Body of pancreas (tissue), 4 donors: Measurements from ENCODE around the gene CHEK1. TPM values are rescaled to one million over a fixed set of nuclear protein-coding genes. Genes with fewer than 3 reads are reported as not detected.

Experiments used
- ATAC-seq: fragments of 150-250 bp; one replicate; pipeline ENCODE4 v1.9.1; 2016
- DNase-seq, 4 donors: peaks; one replicate each; pipeline ENCODE4 v3.0.0-alpha.2; 2019
- H3K27ac ChIP-seq, 4 donors: fragments of 200-600 bp; sonication (generic); 1 replicate in 3 of 4; 2 replicates in 1 of 4; pipeline versions ENCODE4 v1.5.1 to v1.6.1; 2016 to 2019; ENCODE audit warnings: mild to moderate bottlenecking in 1 of 4, mixed read lengths in 1 of 4, moderate library complexity in 1 of 4
- H3K27me3 ChIP-seq, 2 donors: fragments of 200-600 bp; sonication (generic); one replicate each; pipeline ENCODE4 v1.6.0; 2016; ENCODE audit warnings: mild to moderate bottlenecking in 1 of 2
- H3K36me3 ChIP-seq, 2 donors: fragments of 200-600 bp; sonication (generic); replicated peaks in 1 of 2; 2 replicates each; pipeline ENCODE4 v1.5.1; 2016; ENCODE audit warnings: low read depth in 2 of 2; ENCODE audit not compliant: insufficient read depth in 1 of 2
- H3K4me1 ChIP-seq: fragments of 200-600 bp; sonication (generic); one replicate; pipeline ENCODE4 v1.6.0; 2016
- H3K4me3 ChIP-seq, 2 donors: fragments of 200-600 bp; sonication (generic); 1 replicate in 1 of 2; 2 replicates in 1 of 2; pipeline ENCODE4 v1.5.1; 2016 to 2019
- H3K9me3 ChIP-seq, 3 donors: fragments of 200-600 bp; sonication (generic); 1 replicate in 2 of 3; 2 replicates in 1 of 3; pipeline ENCODE4 v1.5.1; 2016
- CTCF ChIP-seq, 7 experiments: fragments of 450-650 bp in 4 of 7; fragments of 200-600 bp in 3 of 7; sonication (generic) in 3 of 7; IDR thresholded peaks; one replicate each; pipeline ENCODE4 v1.5.1; 2016 to 2019; ENCODE audit warnings: antibody characterized with exemption in 7 of 7
- POLR2A ChIP-seq, 3 donors: fragments of 450-650 bp; IDR thresholded peaks; one replicate each; pipeline ENCODE4 v1.6.1; 2016; ENCODE audit warnings: antibody characterized with exemption in 3 of 3, mild to moderate bottlenecking in 2 of 3
- WGBS, 2 donors: methylation state at CpG; one replicate each; pipeline ENCODE4 v1.1.5; 2017; 5-methylcytosine and 5-hydroxymethylcytosine counted together
- intact Hi-C: fragments of 100-400 bp; cut with DNase I; formaldehyde crosslinking; loops from one replicate; pipeline ENCODE4 v1.15.1; 2023
- total RNA-seq, 2 donors: library from RNA; depleted of rRNA; stranded (reverse); fragments of >200 nt; gene quantifications; one replicate each; pipeline ENCODE4 v1.1.0, GENCODE V29; 2016

CHEK1 gene
- total RNA-seq, 2 donors from 2014 or later: 0.33 to 1.8 TPM

GRCh38 chr11:125585487-125585886, 39.5 kb upstream of the CHEK1 start:
- intact Hi-C loops: no loop called here
- 95 to 100% methylated on average over 1 of the region's 1 CpG for WGBS, 2 donors
- Histone ChIP-seq H3K4me3 (no peak overlapping the region), H3K4me1 (no peaks in the 10 kb centered on the region), H3K27ac (no peak overlapping the region), H3K9me3 (no peaks in the 10 kb centered on the region), H3K36me3 (peaks cover 15 to 22% of the 10 kb centered on the region in 2 donors), H3K27me3 (no peaks in the 10 kb centered on the region)
- TF ChIP-seq POLR2A (IDR thresholded peaks at IDR 0.05) (no peak), CTCF (IDR thresholded peaks at IDR 0.05) (no peak)
- no peak for DNase-seq
- ATAC-seq: no peak

GRCh38 chr11:125586623-125587022, 38.3 kb upstream of the CHEK1 start:
- Histone ChIP-seq H3K27ac (no peak overlapping the region), H3K4me3 (no peak overlapping the region), H3K9me3 (no peaks in the 10 kb centered on the region), H3K36me3 (peaks cover 10 to 16% of the 10 kb centered on the region in 2 donors), H3K27me3 (no peaks in the 10 kb centered on the region), H3K4me1 (peaks cover 7% of the 10 kb centered on the region)
- no peak for DNase-seq
- TF ChIP-seq POLR2A (IDR thresholded peaks at IDR 0.05): no peak
- TF ChIP-seq CTCF (IDR thresholded peaks at IDR 0.05): no peak
- ATAC-seq: no peak
- 73 to 87% methylated on average over 3 of the region's 3 CpGs for WGBS, 2 donors
- intact Hi-C loops: no loop called here

- no peaks in the 10 kb centered on the region for H3K27me3 ChIP-seq
- H3K4me1 ChIP-seq: peaks cover 8% of the 10 kb centered on the region
- no peaks in the 10 kb centered on the region for H3K9me3 ChIP-seq
- no peak overlapping the region for H3K4me3 ChIP-seq
- H3K27ac ChIP-seq: no peak overlapping the region
- WGBS, 2 donors: 92 to 96% methylated on average over 1 of the region's 1 CpG
- ATAC-seq (no peak), DNase-seq (no peak)
- peaks cover 9 to 11% of the 10 kb centered on the region in 2 donors for H3K36me3 ChIP-seq
- TF ChIP-seq POLR2A (IDR thresholded peaks at IDR 0.05): no peak
- no peak for TF ChIP-seq CTCF (IDR thresholded peaks at IDR 0.05)
- intact Hi-C loops: no loop called here
These were observed 37.5 kb upstream of the CHEK1 start for GRCh38 chr11:125587480-125587879.

- intact Hi-C loops: no loop called here
- H3K4me3 ChIP-seq: no peak overlapping the region
- H3K27ac ChIP-seq: no peak overlapping the region
- no peak for ATAC-seq
- no peaks in the 10 kb centered on the region for H3K27me3 ChIP-seq
- peaks cover 2 to 4% of the 10 kb centered on the region in 2 donors for H3K36me3 ChIP-seq
- TF ChIP-seq POLR2A (IDR thresholded peaks at IDR 0.05) (no peak), CTCF (IDR thresholded peaks at IDR 0.05) (no peak)
- H3K4me1 ChIP-seq: peaks cover 11% of the 10 kb centered on the region
- DNase-seq: no peak
- H3K9me3 ChIP-seq: no peaks in the 10 kb centered on the region
- WGBS, 2 donors: 23 to 31% methylated on average over 3 of the region's 3 CpGs
These were observed 36.5 kb upstream of the CHEK1 start for GRCh38 chr11:125588505-125588904.

- intact Hi-C loops: no loop called here
- Histone ChIP-seq H3K27ac (peak overlapping the region; percentile 89 to 99 (median 95)), H3K27me3 (no peaks in the 10 kb centered on the region), H3K36me3 (no peaks in the 10 kb centered on the region), H3K4me1 (peaks cover 44% of the 10 kb centered on the region), H3K4me3 (peak overlapping the region; percentile 6 to 12), H3K9me3 (no peaks in the 10 kb centered on the region)
- 1% methylated on average over 30 of the region's 30 CpGs for WGBS, 2 donors
- ATAC-seq: peak; percentile 32
- no peak for TF ChIP-seq POLR2A (IDR thresholded peaks at IDR 0.05)
- no peak for TF ChIP-seq CTCF (IDR thresholded peaks at IDR 0.05)
- DNase-seq: peak; percentile 24 to 45 (median 32)
These were observed 33.2 kb upstream of the CHEK1 start for GRCh38 chr11:125591649-125592304.
